GM12878 (cell line): ENCODE results near the gene C1QC. TPM values are rescaled to one million over a fixed set of nuclear protein-coding genes. Genes with fewer than 3 reads are reported as not detected.

Experiments
- ATAC-seq: fragments of 200-7000 bp; cut with Tn5 transposase; 3 replicates; pipeline ENCODE4 v1.9.1; 2020; ENCODE audit warnings: mild to moderate bottlenecking, moderate library complexity
- BruUV-seq: library from RNA; stranded (reverse); fragments of 400-500 nt; replicated peaks from 2 replicates; lab custom pipeline; 2021; lab: Mats Ljungman, UMichigan
- CTCF ChIA-PET: fragments of 300-600 bp; sonication (Branson Sonifier 250); formaldehyde crosslinking; extraction: SDS; loops from one replicate; lab custom pipeline; 2021; ENCODE audit warnings: inconsistent platforms; lab: Yijun Ruan, JAX
- POLR2A ChIA-PET: fragments of 350-600 bp; formaldehyde crosslinking; extraction: SDS; loops from one replicate; lab custom pipeline; 2021; ENCODE audit warnings: inconsistent platforms; lab: Charles Lee
- RAD21 ChIA-PET: fragments of 300-600 bp; sonication (Branson Sonifier 250); formaldehyde crosslinking; loops from one replicate; lab custom pipeline; 2023; ENCODE audit warnings: antibody characterized with exemption; ENCODE audit not compliant: unreplicated experiment; lab: Charles Lee
- SMC1A ChIA-PET: fragments of 300-600 bp; sonication (Branson Sonifier 250); formaldehyde crosslinking; loops from one replicate; lab custom pipeline; 2023; ENCODE audit not compliant: unreplicated experiment, uncharacterized antibody; lab: Charles Lee
- DNase-seq: peaks from one replicate; pipeline ENCODE4 v3.0.0-alpha.2; 2011; ENCODE audit warnings: low read depth, low spot score
- FAIRE-seq: peaks from 3 replicates; lab custom pipeline; 2011; peaks lifted over from hg19 to GRCh38; lab: Jason Lieb, UNC
- H2AFZ ChIP-seq: 2 replicates; pipeline ENCODE4 v1.6.0; 2011; ENCODE audit warnings: low read depth, low read length, control low read depth; ENCODE audit not compliant: control insufficient read depth
- H3K27ac ChIP-seq: 2 replicates; pipeline ENCODE4 v1.5.1; 2011; ENCODE audit warnings: control low read depth; ENCODE audit not compliant: control insufficient read depth, insufficient read depth
- H3K27me3 ChIP-seq, 2 experiments: replicated peaks in 1 of 2; 2 replicates each; pipeline versions ENCODE4 v1.6.0 to v1.6.1; 2011; ENCODE audit warnings: low read length in 1 of 2; ENCODE audit not compliant: control insufficient read depth in 2 of 2, insufficient read depth in 2 of 2
- H3K36me3 ChIP-seq, 2 experiments: 2 replicates each; pipeline ENCODE4 v1.5.1; 2011; ENCODE audit warnings: low read length in 1 of 2; ENCODE audit not compliant: control insufficient read depth in 2 of 2, insufficient read depth in 2 of 2
- H3K4me1 ChIP-seq: 2 replicates; pipeline ENCODE4 v1.6.1; 2011; ENCODE audit warnings: mild to moderate bottlenecking, low read length, moderate library complexity, mixed read lengths; ENCODE audit not compliant: control insufficient read depth, insufficient read depth
- H3K4me2 ChIP-seq: 2 replicates; pipeline ENCODE4 v1.6.0; 2011; ENCODE audit warnings: control low read depth; ENCODE audit not compliant: control insufficient read depth, insufficient read depth
- H3K4me3 ChIP-seq: fragments of 200-600 bp; sonication (generic); 2 replicates; pipeline ENCODE4 v1.5.1; 2016
- H3K79me2 ChIP-seq: 2 replicates; pipeline ENCODE4 v1.6.0; 2011; ENCODE audit warnings: low read length; ENCODE audit not compliant: control insufficient read depth, insufficient read depth
- H3K9ac ChIP-seq: 2 replicates; pipeline ENCODE4 v1.8.0; 2011; ENCODE audit warnings: low read length, control low read depth, mixed read lengths; ENCODE audit not compliant: control insufficient read depth, insufficient read depth
- H3K9me3 ChIP-seq: replicated peaks from 3 replicates; pipeline ENCODE4 v1.5.1; 2011; ENCODE audit warnings: mild to moderate bottlenecking, low read length; ENCODE audit not compliant: control insufficient read depth, insufficient read depth
- H4K20me1 ChIP-seq: 2 replicates; pipeline ENCODE4 v1.6.0; 2011; ENCODE audit not compliant: control insufficient read depth, insufficient read depth
- BHLHE40 ChIP-seq, 2 experiments: fragments of 450-650 bp in 1 of 2; IDR thresholded peaks; 2 replicates each; pipeline ENCODE4 v1.6.1; 2011 to 2017; ENCODE audit warnings: low read depth in 2 of 2, borderline replicate concordance in 1 of 2, improper control_type of control experiment in 1 of 2, low read length in 1 of 2, mild to moderate bottlenecking in 1 of 2
- CBX5 ChIP-seq: sonication (generic); IDR thresholded peaks from 2 replicates; pipeline ENCODE4 v1.6.1; 2016; ENCODE audit warnings: low read depth, moderate library complexity, mild to moderate bottlenecking, inconsistent platforms
- DPF2 ChIP-seq: fragments of 450-650 bp; IDR thresholded peaks from 2 replicates; pipeline ENCODE4 v1.6.1; 2017; ENCODE audit warnings: mild to moderate bottlenecking
- E4F1 ChIP-seq: fragments of 450-650 bp; IDR thresholded peaks from 2 replicates; pipeline ENCODE4 v1.6.1; 2018; ENCODE audit warnings: borderline replicate concordance, mild to moderate bottlenecking; ENCODE audit not compliant: partially characterized antibody
- EED ChIP-seq: sonication (generic); IDR thresholded peaks from 2 replicates; pipeline ENCODE4 v1.6.1; 2016; ENCODE audit warnings: antibody characterized with exemption, low read depth
- FOXM1 ChIP-seq: IDR thresholded peaks from 2 replicates; pipeline ENCODE4 v1.6.1; 2012; ENCODE audit warnings: low read depth, mild to moderate bottlenecking, inconsistent platforms, low read length, moderate library complexity
- HCFC1 ChIP-seq: fragments of 150-350 bp; IDR thresholded peaks from 2 replicates; pipeline ENCODE4 v1.6.1; 2014; ENCODE audit warnings: low read length
- IRF4 ChIP-seq: IDR thresholded peaks from 2 replicates; pipeline ENCODE4 v1.6.1; 2011; ENCODE audit warnings: low read depth, low read length
- IRF5 ChIP-seq: fragments of 450-650 bp; IDR thresholded peaks from 2 replicates; pipeline ENCODE4 v1.6.1; 2017; ENCODE audit warnings: borderline replicate concordance
- KLF5 ChIP-seq: fragments of 450-650 bp; IDR thresholded peaks from 2 replicates; pipeline ENCODE4 v1.6.1; 2014; ENCODE audit warnings: mild to moderate bottlenecking; ENCODE audit not compliant: partially characterized antibody
- MEF2B ChIP-seq: fragments of 450-650 bp; IDR thresholded peaks from 2 replicates; pipeline ENCODE4 v1.6.1; 2018; ENCODE audit warnings: mild to moderate bottlenecking, moderate library complexity; ENCODE audit not compliant: partially characterized antibody, poor library complexity, severe bottlenecking
- NR2F1 ChIP-seq: fragments of 450-650 bp; conservative IDR thresholded peaks from 2 replicates; pipeline ENCODE4 v1.6.1; 2017; ENCODE audit warnings: mild to moderate bottlenecking
- PKNOX1 ChIP-seq: fragments of 450-650 bp; IDR thresholded peaks from 2 replicates; pipeline ENCODE4 v1.6.1; 2016; ENCODE audit warnings: mild to moderate bottlenecking
- POLR2AphosphoS5 ChIP-seq: IDR thresholded peaks from 2 replicates; pipeline ENCODE4 v1.6.1; 2011; ENCODE audit warnings: mild to moderate bottlenecking, low read length, inconsistent platforms
- RAD21 ChIP-seq: IDR thresholded peaks from 2 replicates; pipeline ENCODE4 v1.6.1; 2011; ENCODE audit warnings: mild to moderate bottlenecking, low read depth, low read length, moderate library complexity; ENCODE audit not compliant: insufficient read depth
- RUNX3 ChIP-seq: IDR thresholded peaks from 2 replicates; pipeline ENCODE4 v1.6.1; 2012; ENCODE audit warnings: low read length, inconsistent platforms
- SMAD1 ChIP-seq: fragments of 450-650 bp; IDR thresholded peaks from 2 replicates; pipeline ENCODE4 v1.6.1; 2018; ENCODE audit warnings: mild to moderate bottlenecking, low read depth; ENCODE audit not compliant: partially characterized antibody
- TCF7 ChIP-seq: IDR thresholded peaks from 2 replicates; pipeline ENCODE4 v1.6.1; 2014; ENCODE audit warnings: antibody characterized with exemption, borderline replicate concordance
- WGBS: methylation state at CpG from one replicate; pipeline ENCODE4 v1.1.6; 2016; ENCODE audit warnings: low lambda C conversion rate; ENCODE audit not compliant: insufficient replicate concordance, insufficient coverage; ENCODE audit errors: missing lambda C conversion rate; 5-methylcytosine and 5-hydroxymethylcytosine counted together
- in situ Hi-C: fragments of 300-500 bp; cut with MboI; formaldehyde crosslinking; loops from 9 replicates; pipeline ENCODE4 v1.14.3; 2018; ENCODE audit warnings: mixed read lengths
- intact Hi-C: fragments of 100-400 bp; cut with micrococcal nuclease; formaldehyde crosslinking; loops from one replicate; pipeline ENCODE4 v1.14.2; 2022; ENCODE audit not compliant: unreplicated experiment
- polyA plus RNA-seq, 11 experiments: library from polyadenylated mRNA; depleted of rRNA in 4 of 11; unstranded in 6 of 11; stranded (reverse) in 5 of 11; fragments of >200 nt; fragmentation: Nextera tagmentation in 4 of 11; fragmentation: Illumina TruSeq in 1 of 11; extraction: Ambion mirVana in 4 of 11; extraction: Trizol in 1 of 11; gene quantifications; 1 replicate in 1 of 11; 2 replicates in 10 of 11; pipeline versions ENCODE4 v1.2.1 to v1.2.3, GENCODE V29; 2011 to 2016; ENCODE audit warnings: inconsistent platforms in 2 of 11, missing spikeins in 2 of 11, low read depth in 1 of 11
- total RNA-seq, 4 experiments: library from RNA; depleted of rRNA in 3 of 4; stranded (reverse); fragments of >200 nt in 3 of 4; fragmentation: Illumina TruSeq in 1 of 4; extraction: Trizol in 1 of 4; gene quantifications; 2 replicates each; pipeline versions ENCODE4 v1.2.1 to v1.2.3, GENCODE V29; 2013 to 2021

Gene C1QC
- total and polyA plus RNA-seq, 10 of the 15 experiments (the other 5 are each of a cell fraction or from before 2014, with no cell fraction given) = 0.74 TPM; not detected in 9

- in situ Hi-C loops (no loop called here), intact Hi-C loops (no loop called here)
- H3K4me2 ChIP-seq = no peak overlapping the region
- no TSS peak for BruUV-seq
- no peak for ATAC-seq
- H3K4me1 ChIP-seq = no peaks in the 10 kb centered on the region
- 36% methylated on average over 15 of the region's 15 CpGs for WGBS
- FAIRE-seq = no peak
- ChIA-PET POLR2A (no interaction called here), SMC1A (no interaction called here), CTCF (no interaction called here), RAD21 (no interaction called here)
- no peaks in the 10 kb centered on the region for H3K9me3 ChIP-seq
- H2AFZ ChIP-seq = no peak overlapping the region
- no peak overlapping the region for H3K9ac ChIP-seq
- no peaks in the 10 kb centered on the region for H4K20me1 ChIP-seq
- no peak overlapping the region for H3K4me3 ChIP-seq
- no peaks in the 10 kb centered on the region for H3K79me2 ChIP-seq
- no peak for TF ChIP-seq POLR2AphosphoS5
- no peak for TF ChIP-seq EED
- no peak for TF ChIP-seq KLF5
- no peak for TF ChIP-seq FOXM1
- no peak for TF ChIP-seq TCF7
- no peak for TF ChIP-seq PKNOX1
- TF ChIP-seq MEF2B = no peak
- no peak for TF ChIP-seq RUNX3
- TF ChIP-seq IRF4 = no peak
- no peak for TF ChIP-seq E4F1
- TF ChIP-seq NR2F1 = no peak
- TF ChIP-seq CBX5 = no peak
- TF ChIP-seq DPF2 = no peak
- no peak for TF ChIP-seq HCFC1
- no peak for TF ChIP-seq BHLHE40 (IDR thresholded peaks at IDR 0.05; ENCODE audit: borderline replicate concordance in 1 of 2, low read depth in 2 of 2, low read length in 1 of 2)
- no peak for TF ChIP-seq SMAD1
- TF ChIP-seq RAD21 = no peak
- no peak for TF ChIP-seq IRF5
- no peaks in the 10 kb centered on the region for H3K36me3 ChIP-seq
- no peak for DNase-seq
- no peaks in the 10 kb centered on the region; a peak in 1 of 4 replicates for H3K27me3 ChIP-seq
- no peak overlapping the region for H3K27ac ChIP-seq
Measured at GRCh38 chr1:22681556-22682276, 38.3 kb downstream of the C1QC start.
